RCC 7860 (cell line): Measurements from ENCODE around the gene CYCS.

Source experiments
- DNase-seq: peaks from one replicate; pipeline ENCODE4 v3.0.0-alpha.2; 2015; ENCODE audit warnings: low spot score
- FAIRE-seq: peaks from 2 replicates; lab custom pipeline; 2012; peaks lifted over from hg19 to GRCh38; lab: Jason Lieb, UNC

Gene CYCS

GRCh38 chr7:25075459-25075858, 49.6 kb downstream of the CYCS start:
- FAIRE-seq = no peak

GRCh38 chr7:25073451-25073850, 51.6 kb downstream of the CYCS start:
- no peak for DNase-seq
- FAIRE-seq = no peak

More at GRCh38 chr7:25075459-25075858, 49.6 kb downstream of the CYCS start:
- no peak for DNase-seq
